HuH-7.5 (cell line): ENCODE results near the gene SFXN4.
A peak's percentile ranks its signal among the peaks of the same experiment; 100 is the strongest.
"Not testable (repeated sequence)": the region's sequence is repeated elsewhere in the genome, so short reads cannot be mapped to it uniquely, and the experiment has no call there.

Experiments
- DNase-seq: peaks from one replicate; pipeline ENCODE4 v3.0.0; 2011; ENCODE audit warnings: low spot score

SFXN4 gene

GRCh38 chr10:119190353-119190752 lies 24.8 kb upstream of the SFXN4 start:
- DNase-seq: no peak

- no peak for DNase-seq
Observed at GRCh38 chr10:119189811-119190282, 24.3 kb upstream of the SFXN4 start.

GRCh38 chr10:119183664-119184412 lies 18.3 kb upstream of the SFXN4 start:
- DNase-seq: no peak

- DNase-seq: not testable (repeated sequence)
Observed at GRCh38 chr10:119180850-119181400, 15.4 kb upstream of the SFXN4 start.

- peak; percentile 64 for DNase-seq
Observed at GRCh38 chr10:119178372-119179119, 13.0 kb upstream of the SFXN4 start, which contains the start of gene PRDX3. Gene PRDX3 (minus strand): TSS chr10:119178812. CDS start chr10:119178790, 22 bp downstream.

GRCh38 chr10:119177708-119178371 lies 12.3 kb upstream of the SFXN4 start:
- no peak for DNase-seq

GRCh38 chr10:119176166-119176565 lies 10.7 kb upstream of the SFXN4 start:
- no peak for DNase-seq

- DNase-seq: no peak
Observed at GRCh38 chr10:119174109-119174508, 8.6 kb upstream of the SFXN4 start.

GRCh38 chr10:119167041-119167440 lies 1.5 kb upstream of the SFXN4 start:
- DNase-seq: no peak

GRCh38 chr10:119166564-119166963 lies 1.1 kb upstream of the SFXN4 start:
- DNase-seq: no peak

- DNase-seq: no peak
Observed at GRCh38 chr10:119166118-119166500, 595 bp upstream of the SFXN4 start.

GRCh38 chr10:119162452-119163092 lies 2.9 kb downstream of the SFXN4 start:
- no peak for DNase-seq

GRCh38 chr10:119161680-119162451 lies 3.6 kb downstream of the SFXN4 start:
- no peak for DNase-seq

- no peak for DNase-seq
Observed at GRCh38 chr10:119159332-119159731, 6.2 kb downstream of the SFXN4 start.

GRCh38 chr10:119153661-119154060 lies 11.9 kb downstream of the SFXN4 start:
- no peak for DNase-seq

- DNase-seq: no peak
Observed at GRCh38 chr10:119153041-119153440, 12.5 kb downstream of the SFXN4 start.

- not testable (repeated sequence) for DNase-seq
Observed at GRCh38 chr10:119151601-119152000, 13.9 kb downstream of the SFXN4 start.

- DNase-seq: no peak
Observed at GRCh38 chr10:119149729-119150128, 15.8 kb downstream of the SFXN4 start.

GRCh38 chr10:119149157-119149556 lies 16.4 kb downstream of the SFXN4 start:
- no peak for DNase-seq

- DNase-seq: no peak
Observed at GRCh38 chr10:119143657-119144056, 21.9 kb downstream of the SFXN4 start.

- DNase-seq: no peak
Observed at GRCh38 chr10:119140603-119141245, 24.8 kb downstream of the SFXN4 start.
